Endothelial cell of umbilical vein (primary cell): ENCODE measurements around the gene OPCML. TPM values are rescaled to one million over a fixed set of nuclear protein-coding genes. Genes with fewer than 3 reads are reported as not detected.

Experiments used
- BruUV-seq: library from RNA; stranded (reverse); fragments of 400-500 nt; replicated peaks from 2 replicates; lab custom pipeline; 2021; lab: Mats Ljungman, UMichigan
- CTCF ChIA-PET: fragments of 300-600, 350-600 bp; sonication (Branson Sonifier 250); formaldehyde crosslinking; loops from one replicate; lab custom pipeline; 2021; ENCODE audit warnings: antibody characterized with exemption, inconsistent platforms; lab: Charles Lee
- POLR2A ChIA-PET: fragments of 300-600, 350-600 bp; sonication (Branson Sonifier 250); formaldehyde crosslinking; loops from one replicate; lab custom pipeline; 2021; ENCODE audit warnings: antibody characterized with exemption, inconsistent platforms; lab: Charles Lee
- DNase-seq: peaks from one replicate; pipeline ENCODE4 v3.0.0-alpha.2; 2011; ENCODE audit warnings: low read depth, low spot score
- FAIRE-seq: peaks from 2 replicates; lab custom pipeline; 2011; peaks lifted over from hg19 to GRCh38; lab: Jason Lieb, UNC
- H2AFZ ChIP-seq: 2 replicates; pipeline ENCODE4 v1.6.0; 2012; ENCODE audit warnings: low read depth, low read length, control low read depth, inconsistent platforms
- H3K27ac ChIP-seq: 2 replicates; pipeline ENCODE4 v1.5.1; 2011; ENCODE audit warnings: low read depth, mild to moderate bottlenecking, control low read depth, low read length, moderate library complexity; ENCODE audit not compliant: insufficient read depth
- H3K27me3 ChIP-seq, 2 experiments: 2 replicates each; pipeline versions ENCODE4 v1.6.0 to v1.6.1; 2011; ENCODE audit warnings: low read length in 2 of 2, mixed read lengths in 1 of 2; ENCODE audit not compliant: control insufficient read depth in 2 of 2, insufficient read depth in 2 of 2
- H3K36me3 ChIP-seq, 2 experiments: 2 replicates in 1 of 2; 3 replicates in 1 of 2; pipeline ENCODE4 v1.5.1; 2011; ENCODE audit warnings: low read length in 2 of 2, mild to moderate bottlenecking in 1 of 2, moderate library complexity in 1 of 2; ENCODE audit not compliant: control insufficient read depth in 2 of 2, insufficient read depth in 2 of 2; ENCODE audit errors: extremely low read depth in 1 of 2
- H3K4me1 ChIP-seq: 3 replicates; pipeline ENCODE4 v1.5.1; 2011; ENCODE audit warnings: mild to moderate bottlenecking, low read length; ENCODE audit not compliant: control insufficient read depth, insufficient read depth; ENCODE audit errors: extremely low read depth
- H3K4me2 ChIP-seq: 2 replicates; pipeline ENCODE4 v1.6.1; 2011; ENCODE audit warnings: low read length, control low read depth, mixed read lengths; ENCODE audit not compliant: insufficient read depth
- H3K4me3 ChIP-seq, 3 experiments: fragments of 200-600 bp in 1 of 3; sonication (generic), shearing (Covaris generic) in 1 of 3; replicated peaks in 1 of 3; 2 replicates each; pipeline ENCODE4 v1.5.1; 2011 to 2016; ENCODE audit warnings: control low read depth in 3 of 3, low read length in 3 of 3, mild to moderate bottlenecking in 2 of 3, inconsistent platforms in 1 of 3, low read depth in 1 of 3, moderate library complexity in 1 of 3; ENCODE audit not compliant: insufficient read depth in 1 of 3
- H3K79me2 ChIP-seq: 2 replicates; pipeline ENCODE4 v1.6.0; 2012; ENCODE audit warnings: low read length, inconsistent platforms; ENCODE audit not compliant: control insufficient read depth, insufficient read depth
- H3K9ac ChIP-seq: replicated peaks from 2 replicates; pipeline ENCODE3; 2011; ENCODE audit warnings: low read length, control low read depth; ENCODE audit not compliant: insufficient read depth; ENCODE audit errors: extremely low read depth
- H3K9me1 ChIP-seq: replicated peaks from 3 replicates; pipeline ENCODE4 v1.6.0; 2011; ENCODE audit warnings: mild to moderate bottlenecking, low read length; ENCODE audit not compliant: control insufficient read depth, insufficient read depth; ENCODE audit errors: extremely low read depth
- H3K9me3 ChIP-seq: replicated peaks from 2 replicates; pipeline ENCODE4 v1.5.1; 2012; ENCODE audit warnings: low read length, inconsistent platforms; ENCODE audit not compliant: control insufficient read depth, insufficient read depth
- H4K20me1 ChIP-seq: replicated peaks from 2 replicates; pipeline ENCODE3; 2011; ENCODE audit warnings: mild to moderate bottlenecking, low read length; ENCODE audit not compliant: control insufficient read depth, insufficient read depth; ENCODE audit errors: extremely low read depth
- EZH2 ChIP-seq: IDR thresholded peaks from 2 replicates; pipeline ENCODE4 v1.6.1; 2012; ENCODE audit warnings: borderline replicate concordance, low read depth, mild to moderate bottlenecking, moderate library complexity, low read length, inconsistent platforms; ENCODE audit not compliant: severe bottlenecking
- FOS ChIP-seq: IDR thresholded peaks from 2 replicates; pipeline ENCODE4 v1.6.1; 2011; ENCODE audit warnings: mild to moderate bottlenecking, low read length, moderate library complexity, borderline replicate concordance; ENCODE audit not compliant: insufficient read depth
- GATA2 ChIP-seq: IDR thresholded peaks from 2 replicates; pipeline ENCODE4 v1.7.0; 2011; ENCODE audit warnings: low read depth, mild to moderate bottlenecking, moderate library complexity, mixed read lengths, low read length; ENCODE audit not compliant: insufficient read length, insufficient read depth
- JUN ChIP-seq: IDR thresholded peaks from 2 replicates; pipeline ENCODE4 v1.6.1; 2011; ENCODE audit warnings: borderline replicate concordance, low read depth; ENCODE audit not compliant: insufficient read length, insufficient read depth
- MYC ChIP-seq: IDR thresholded peaks from one replicate; pipeline ENCODE4 v1.6.1; 2011; ENCODE audit warnings: mild to moderate bottlenecking, low read depth, low read length
- POLR2A ChIP-seq: IDR thresholded peaks from 2 replicates; pipeline ENCODE4 v1.6.1; 2012; ENCODE audit warnings: low read depth, mild to moderate bottlenecking, control low read depth, low read length
- POLR2AphosphoS5 ChIP-seq: IDR thresholded peaks from 2 replicates; pipeline ENCODE4 v1.6.1; 2012; ENCODE audit warnings: low read depth, mild to moderate bottlenecking, control low read depth, low read length, moderate library complexity; ENCODE audit not compliant: insufficient read depth
- dilution Hi-C: fragments of 300-500 bp; cut with MboI; formaldehyde crosslinking; loops from one replicate; pipeline ENCODE4 v1.15.0; 2019; ENCODE audit warnings: low sequenced_read_pairs; ENCODE audit not compliant: extremely low pct_ligation_motif_present
- intact Hi-C: fragments of 100-400 bp; cut with micrococcal nuclease; formaldehyde crosslinking; loops from one replicate; pipeline ENCODE4 v1.10.0; 2022
- polyA plus RNA-seq, 4 experiments: library from polyadenylated mRNA; depleted of rRNA in 3 of 4; stranded (reverse) in 3 of 4; unstranded in 1 of 4; fragments of >200 nt; gene quantifications; 2 replicates each; pipeline versions ENCODE4 v1.2.1 to v1.2.3, GENCODE V29; 2011 to 2012; ENCODE audit warnings: missing spikeins in 1 of 4
- total RNA-seq: library from RNA; stranded (reverse); gene quantifications from 2 replicates; pipeline ENCODE4 v1.2.3, GENCODE V29; 2021
- TF ChIP-seq, protein P1 (sequence below): IDR thresholded peaks from 2 replicates; pipeline ENCODE4 v1.6.1; 2011; ENCODE audit not compliant: insufficient read depth, insufficient read length
- TF ChIP-seq, protein P2 (sequence below), 2 donors: IDR thresholded peaks; 1 replicate in 1 of 2; 2 replicates in 1 of 2; pipeline ENCODE4 v1.5.1; 2011; ENCODE audit warnings: low read length in 2 of 2, mild to moderate bottlenecking in 2 of 2, moderate library complexity in 2 of 2, control low read depth in 1 of 2, inconsistent platforms in 1 of 2, low read depth in 1 of 2; ENCODE audit not compliant: insufficient read depth in 1 of 2; ENCODE audit errors: extremely low read depth in 1 of 2

Gene OPCML
- total and polyA plus RNA-seq, 2 donors (not counting 3 experiments of a cell fraction or from before 2014, with no cell fraction given), result not detected

GRCh38 chr11:132925825-132926469 is 606.4 kb downstream of the OPCML start:
- H3K4me1 ChIP-seq, result no peaks in the 10 kb centered on the region
- dilution Hi-C loops (no loop called here), intact Hi-C loops (no loop called here)
- H3K4me3 ChIP-seq, result no peak overlapping the region
- no peak overlapping the region for H3K27ac ChIP-seq
- H3K4me2 ChIP-seq, result no peak overlapping the region
- CTCF ChIA-PET, result no interaction called here
- no TSS peak for BruUV-seq
- H3K79me2 ChIP-seq, result no peaks in the 10 kb centered on the region
- no peak for DNase-seq
- no peak for FAIRE-seq
- H4K20me1 ChIP-seq, result no peaks in the 10 kb centered on the region
- no peak for TF ChIP-seq POLR2A
- no peak for TF ChIP-seq JUN
- no peak for TF ChIP-seq GATA2
- TF ChIP-seq FOS, result no peak
- TF ChIP-seq, protein P1, sequence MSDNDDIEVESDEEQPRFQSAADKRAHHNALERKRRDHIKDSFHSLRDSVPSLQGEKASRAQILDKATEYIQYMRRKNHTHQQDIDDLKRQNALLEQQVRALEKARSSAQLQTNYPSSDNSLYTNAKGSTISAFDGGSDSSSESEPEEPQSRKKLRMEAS, result no peak
- TF ChIP-seq POLR2AphosphoS5, result no peak
- no peaks in the 10 kb centered on the region for H3K9me3 ChIP-seq
- H3K9ac ChIP-seq, result no peak overlapping the region
- no peak overlapping the region for H2AFZ ChIP-seq
- H3K27me3 ChIP-seq, result no peaks in the 10 kb centered on the region
- POLR2A ChIA-PET, result no interaction called here
- no peaks in the 10 kb centered on the region for H3K36me3 ChIP-seq
- no peaks in the 10 kb centered on the region for H3K9me1 ChIP-seq

DNA sequence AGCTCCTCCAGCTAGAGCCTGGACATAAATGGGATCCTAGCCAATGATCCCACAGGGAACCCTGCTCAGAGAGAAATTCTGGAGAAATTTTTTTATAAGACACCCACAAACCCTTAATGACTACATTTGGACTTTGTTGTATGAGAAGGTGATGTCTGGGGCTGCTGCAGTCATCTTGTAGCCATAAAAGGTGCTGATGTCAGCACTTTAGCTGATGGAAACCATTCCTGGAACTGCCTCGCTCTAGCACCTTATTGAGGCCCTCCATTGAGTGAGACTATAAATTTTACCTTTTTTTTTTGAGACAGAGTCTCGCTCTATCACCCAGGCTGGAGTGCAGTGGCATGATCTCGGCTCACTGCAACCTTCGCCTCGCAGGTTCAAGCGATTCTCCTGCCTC is 610.7 kb downstream of the OPCML start:
- FAIRE-seq (no peak), DNase-seq (no peak)
- H3K36me3 ChIP-seq, result no peaks in the 10 kb centered on the region
- TF ChIP-seq, protein P1, result no peak
- no peak for TF ChIP-seq POLR2AphosphoS5
- TF ChIP-seq MYC, result no peak
- TF ChIP-seq, protein P2, sequence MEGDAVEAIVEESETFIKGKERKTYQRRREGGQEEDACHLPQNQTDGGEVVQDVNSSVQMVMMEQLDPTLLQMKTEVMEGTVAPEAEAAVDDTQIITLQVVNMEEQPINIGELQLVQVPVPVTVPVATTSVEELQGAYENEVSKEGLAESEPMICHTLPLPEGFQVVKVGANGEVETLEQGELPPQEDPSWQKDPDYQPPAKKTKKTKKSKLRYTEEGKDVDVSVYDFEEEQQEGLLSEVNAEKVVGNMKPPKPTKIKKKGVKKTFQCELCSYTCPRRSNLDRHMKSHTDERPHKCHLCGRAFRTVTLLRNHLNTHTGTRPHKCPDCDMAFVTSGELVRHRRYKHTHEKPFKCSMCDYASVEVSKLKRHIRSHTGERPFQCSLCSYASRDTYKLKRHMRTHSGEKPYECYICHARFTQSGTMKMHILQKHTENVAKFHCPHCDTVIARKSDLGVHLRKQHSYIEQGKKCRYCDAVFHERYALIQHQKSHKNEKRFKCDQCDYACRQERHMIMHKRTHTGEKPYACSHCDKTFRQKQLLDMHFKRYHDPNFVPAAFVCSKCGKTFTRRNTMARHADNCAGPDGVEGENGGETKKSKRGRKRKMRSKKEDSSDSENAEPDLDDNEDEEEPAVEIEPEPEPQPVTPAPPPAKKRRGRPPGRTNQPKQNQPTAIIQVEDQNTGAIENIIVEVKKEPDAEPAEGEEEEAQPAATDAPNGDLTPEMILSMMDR (IDR thresholded peaks at IDR 0.05; ENCODE audit: extremely low read depth in 1 of 2, insufficient read depth in 1 of 2, low read depth in 1 of 2, low read length in 2 of 2), result no peak
- no peak for TF ChIP-seq EZH2
- no peak for TF ChIP-seq FOS
- TF ChIP-seq JUN, result no peak
- TF ChIP-seq GATA2, result no peak
- TF ChIP-seq POLR2A, result no peak
- CTCF ChIA-PET, result no interaction called here
- no TSS peak for BruUV-seq
- no peaks in the 10 kb centered on the region for H3K4me1 ChIP-seq
- no peak overlapping the region for H3K4me3 ChIP-seq
- no peak overlapping the region for H3K9ac ChIP-seq
- H2AFZ ChIP-seq, result no peak overlapping the region
- no peaks in the 10 kb centered on the region for H3K9me1 ChIP-seq
- no peaks in the 10 kb centered on the region for H3K27me3 ChIP-seq
- H4K20me1 ChIP-seq, result no peaks in the 10 kb centered on the region
- intact Hi-C loops (no loop called here), dilution Hi-C loops (no loop called here)
- H3K79me2 ChIP-seq, result no peaks in the 10 kb centered on the region
- no peaks in the 10 kb centered on the region for H3K9me3 ChIP-seq
- no peak overlapping the region for H3K27ac ChIP-seq
- POLR2A ChIA-PET, result no interaction called here
- H3K4me2 ChIP-seq, result no peak overlapping the region
